Activated naive CD8-positive, alpha-beta T cell treated with anti-CD3 and anti-CD28 coated beads, Interleukin-2, amount 50 U/mL, for 24 hours (primary cell): ENCODE results near the gene PTPRO.

Experiments
- ATAC-seq: fragments of 150-1000 bp; cut with Tn5 transposase; one replicate; pipeline ENCODE4 v1.10.0; 2021
- DNase-seq: peaks from one replicate; pipeline ENCODE4 v3.0.0; 2021
- H3K27ac Mint-ChIP-seq: one replicate; pipeline ENCODE4 v1.8.0; 2021; ENCODE audit warnings: mild to moderate bottlenecking, mixed read lengths
- H3K27me3 Mint-ChIP-seq: one replicate; pipeline ENCODE4 v1.8.0; 2021; ENCODE audit warnings: mixed read lengths
- H3K36me3 Mint-ChIP-seq: one replicate; pipeline ENCODE4 v1.8.0; 2021; ENCODE audit warnings: low read depth, mixed read lengths
- H3K4me1 Mint-ChIP-seq: one replicate; pipeline ENCODE4 v1.8.0; 2021; ENCODE audit warnings: mixed read lengths
- H3K4me3 Mint-ChIP-seq: one replicate; pipeline ENCODE4 v1.8.0; 2021; ENCODE audit warnings: mild to moderate bottlenecking, moderate library complexity, mixed read lengths
- H3K9me3 Mint-ChIP-seq: one replicate; pipeline ENCODE4 v1.8.0; 2021; ENCODE audit warnings: mixed read lengths

Gene PTPRO

GRCh38 chr12:15322164-15323061 lies at the start of gene PTPRO:
Gene PTPRO (plus strand): TSS chr12:15322508.
- H3K36me3 Mint-ChIP-seq: no peaks in the 10 kb centered on the region
- DNase-seq (no peak), ATAC-seq (no peak)
- no peak within 1 kb of the TSS for H3K4me3 Mint-ChIP-seq
- H3K9me3 Mint-ChIP-seq: no peaks in the 10 kb centered on the region
- H3K4me1 Mint-ChIP-seq: peaks cover 6% of the 10 kb centered on the region
- H3K27ac Mint-ChIP-seq: no peak within 1 kb of the TSS
- peaks cover 44% of the 10 kb centered on the region for H3K27me3 Mint-ChIP-seq

- Mint-ChIP-seq H3K9me3 (no peaks in the 10 kb centered on the region), H3K4me1 (peaks cover 2% of the 10 kb centered on the region), H3K27me3 (peaks cover 14% of the 10 kb centered on the region), H3K27ac (no peak overlapping the region), H3K36me3 (no peaks in the 10 kb centered on the region), H3K4me3 (no peak overlapping the region)
- ATAC-seq: no peak
- DNase-seq: no peak
These were observed 48.4 kb upstream of the PTPRO start for GRCh38 chr12:15273896-15274295.

- H3K9me3 Mint-ChIP-seq: no peaks in the 10 kb centered on the region
- H3K27me3 Mint-ChIP-seq: peaks cover 14% of the 10 kb centered on the region
- DNase-seq: no peak
- peaks cover 5% of the 10 kb centered on the region for H3K4me1 Mint-ChIP-seq
- no peaks in the 10 kb centered on the region for H3K36me3 Mint-ChIP-seq
- H3K4me3 Mint-ChIP-seq: no peak overlapping the region
- no peak overlapping the region for H3K27ac Mint-ChIP-seq
- ATAC-seq: no peak
These were observed 47.7 kb upstream of the PTPRO start for GRCh38 chr12:15274561-15274967.

- no peak overlapping the region for H3K4me3 Mint-ChIP-seq
- H3K27me3 Mint-ChIP-seq: peaks cover 10% of the 10 kb centered on the region
- no peak overlapping the region for H3K27ac Mint-ChIP-seq
- H3K36me3 Mint-ChIP-seq: no peaks in the 10 kb centered on the region
- no peak for DNase-seq
- H3K4me1 Mint-ChIP-seq: peaks cover 6% of the 10 kb centered on the region
- ATAC-seq: no peak
- H3K9me3 Mint-ChIP-seq: no peaks in the 10 kb centered on the region
These were observed 46.1 kb upstream of the PTPRO start for GRCh38 chr12:15276088-15276698.

GRCh38 chr12:15278816-15279658 lies 43.3 kb upstream of the PTPRO start:
- Mint-ChIP-seq H3K4me3 (no peak overlapping the region), H3K27ac (no peak overlapping the region), H3K9me3 (no peaks in the 10 kb centered on the region), H3K36me3 (no peaks in the 10 kb centered on the region), H3K4me1 (peaks cover 6% of the 10 kb centered on the region), H3K27me3 (peaks cover 10% of the 10 kb centered on the region)
- peak; percentile 46 for ATAC-seq
- no peak for DNase-seq

GRCh38 chr12:15280930-15281329 lies 41.4 kb upstream of the PTPRO start:
- Mint-ChIP-seq H3K27me3 (peaks cover 10% of the 10 kb centered on the region), H3K4me1 (peaks cover 6% of the 10 kb centered on the region), H3K27ac (no peak overlapping the region), H3K36me3 (no peaks in the 10 kb centered on the region), H3K4me3 (no peak overlapping the region), H3K9me3 (no peaks in the 10 kb centered on the region)
- no peak for DNase-seq
- no peak for ATAC-seq

- H3K4me3 Mint-ChIP-seq: no peak overlapping the region
These were observed 33.1 kb upstream of the PTPRO start for GRCh38 chr12:15289192-15289591.

GRCh38 chr12:15293731-15294130 lies 28.6 kb upstream of the PTPRO start:
- Mint-ChIP-seq H3K27me3 (peaks cover 5% of the 10 kb centered on the region), H3K4me3 (no peak overlapping the region), H3K4me1 (peaks cover 5% of the 10 kb centered on the region), H3K36me3 (no peaks in the 10 kb centered on the region), H3K9me3 (peaks cover 1% of the 10 kb centered on the region), H3K27ac (no peak overlapping the region)
- no peak for DNase-seq
- no peak for ATAC-seq

More at GRCh38 chr12:15289192-15289591, 33.1 kb upstream of the PTPRO start:
- DNase-seq: no peak
- H3K36me3 Mint-ChIP-seq: no peaks in the 10 kb centered on the region
- no peak for ATAC-seq
- peaks cover 5% of the 10 kb centered on the region for H3K4me1 Mint-ChIP-seq
- H3K27ac Mint-ChIP-seq: no peak overlapping the region
- peaks cover 2% of the 10 kb centered on the region for H3K27me3 Mint-ChIP-seq
- no peaks in the 10 kb centered on the region for H3K9me3 Mint-ChIP-seq

GRCh38 chr12:15299947-15300346 lies 22.4 kb upstream of the PTPRO start:
- Mint-ChIP-seq H3K36me3 (no peaks in the 10 kb centered on the region), H3K27me3 (peaks cover 3% of the 10 kb centered on the region), H3K9me3 (peaks cover 13% of the 10 kb centered on the region), H3K4me3 (no peak overlapping the region), H3K4me1 (no peaks in the 10 kb centered on the region), H3K27ac (no peak overlapping the region)
- DNase-seq (no peak), ATAC-seq (no peak)

- H3K36me3 Mint-ChIP-seq: no peaks in the 10 kb centered on the region
- no peaks in the 10 kb centered on the region for H3K27me3 Mint-ChIP-seq
- no peak for DNase-seq
- H3K4me1 Mint-ChIP-seq: no peaks in the 10 kb centered on the region
- H3K4me3 Mint-ChIP-seq: no peak overlapping the region
- ATAC-seq: no peak
- peaks cover 11% of the 10 kb centered on the region for H3K9me3 Mint-ChIP-seq
- H3K27ac Mint-ChIP-seq: no peak overlapping the region
These were observed 18.0 kb upstream of the PTPRO start for GRCh38 chr12:15304296-15304695.

- Mint-ChIP-seq H3K27ac (no peak overlapping the region), H3K36me3 (no peaks in the 10 kb centered on the region), H3K4me3 (no peak overlapping the region), H3K4me1 (no peaks in the 10 kb centered on the region), H3K9me3 (peaks cover 11% of the 10 kb centered on the region), H3K27me3 (peaks cover 3% of the 10 kb centered on the region)
- no peak for ATAC-seq
- no peak for DNase-seq
These were observed 15.7 kb upstream of the PTPRO start for GRCh38 chr12:15306605-15307004.

GRCh38 chr12:15307079-15307478 lies 15.2 kb upstream of the PTPRO start:
- H3K9me3 Mint-ChIP-seq: peaks cover 11% of the 10 kb centered on the region
- no peak overlapping the region for H3K27ac Mint-ChIP-seq
- H3K4me3 Mint-ChIP-seq: no peak overlapping the region
- ATAC-seq: no peak
- H3K4me1 Mint-ChIP-seq: no peaks in the 10 kb centered on the region
- H3K36me3 Mint-ChIP-seq: no peaks in the 10 kb centered on the region
- DNase-seq: no peak
- H3K27me3 Mint-ChIP-seq: peaks cover 3% of the 10 kb centered on the region

- DNase-seq (no peak), ATAC-seq (no peak)
- Mint-ChIP-seq H3K4me1 (peaks cover 6% of the 10 kb centered on the region), H3K4me3 (no peak overlapping the region), H3K36me3 (no peaks in the 10 kb centered on the region), H3K9me3 (no peaks in the 10 kb centered on the region), H3K27ac (no peak overlapping the region), H3K27me3 (peaks cover 32% of the 10 kb centered on the region)
These were observed 3.5 kb upstream of the PTPRO start for GRCh38 chr12:15318841-15319240.

- H3K27me3 Mint-ChIP-seq: peaks cover 40% of the 10 kb centered on the region
- DNase-seq (no peak), ATAC-seq (no peak)
- H3K4me3 Mint-ChIP-seq: no peak overlapping the region
- H3K36me3 Mint-ChIP-seq: no peaks in the 10 kb centered on the region
- no peaks in the 10 kb centered on the region for H3K9me3 Mint-ChIP-seq
- H3K4me1 Mint-ChIP-seq: peaks cover 6% of the 10 kb centered on the region
- no peak overlapping the region for H3K27ac Mint-ChIP-seq
These were observed 1.4 kb upstream of the PTPRO start for GRCh38 chr12:15320881-15321280.
